ENCODE data around the gene SLU7. TPM values are rescaled to one million over a fixed set of nuclear protein-coding genes. Genes with fewer than 3 reads are reported as not detected.

The SLU7 gene
- total RNA-seq, 4 donors from 2014 or later = 49.6 to 96.6 (median 64.9) TPM

DNA sequence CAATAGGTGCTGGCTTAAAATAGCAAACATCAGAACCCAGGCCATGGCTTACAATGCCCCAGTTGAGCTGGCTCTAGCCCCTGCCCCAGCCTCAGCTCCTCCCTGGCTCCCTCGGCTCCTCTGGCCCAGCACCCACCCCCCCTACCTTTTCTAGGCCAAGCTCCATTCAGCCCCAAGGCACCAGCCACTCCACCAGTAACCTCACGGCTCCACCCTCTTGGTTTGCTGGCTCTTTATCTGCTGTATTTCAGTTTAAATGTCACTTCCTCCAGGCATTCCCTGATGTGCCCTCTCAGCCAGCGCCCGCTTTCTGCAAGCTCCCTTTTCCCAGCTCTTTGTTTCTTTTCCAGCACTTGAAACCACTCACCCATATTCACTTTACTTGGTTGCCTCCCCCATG lies 59.1 kb downstream of the SLU7 start:
- ATAC-seq (ENCODE audit: low FRiP score) = no peak
- no peak for DNase-seq (ENCODE audit: low spot score)
- TF ChIP-seq, protein P1, sequence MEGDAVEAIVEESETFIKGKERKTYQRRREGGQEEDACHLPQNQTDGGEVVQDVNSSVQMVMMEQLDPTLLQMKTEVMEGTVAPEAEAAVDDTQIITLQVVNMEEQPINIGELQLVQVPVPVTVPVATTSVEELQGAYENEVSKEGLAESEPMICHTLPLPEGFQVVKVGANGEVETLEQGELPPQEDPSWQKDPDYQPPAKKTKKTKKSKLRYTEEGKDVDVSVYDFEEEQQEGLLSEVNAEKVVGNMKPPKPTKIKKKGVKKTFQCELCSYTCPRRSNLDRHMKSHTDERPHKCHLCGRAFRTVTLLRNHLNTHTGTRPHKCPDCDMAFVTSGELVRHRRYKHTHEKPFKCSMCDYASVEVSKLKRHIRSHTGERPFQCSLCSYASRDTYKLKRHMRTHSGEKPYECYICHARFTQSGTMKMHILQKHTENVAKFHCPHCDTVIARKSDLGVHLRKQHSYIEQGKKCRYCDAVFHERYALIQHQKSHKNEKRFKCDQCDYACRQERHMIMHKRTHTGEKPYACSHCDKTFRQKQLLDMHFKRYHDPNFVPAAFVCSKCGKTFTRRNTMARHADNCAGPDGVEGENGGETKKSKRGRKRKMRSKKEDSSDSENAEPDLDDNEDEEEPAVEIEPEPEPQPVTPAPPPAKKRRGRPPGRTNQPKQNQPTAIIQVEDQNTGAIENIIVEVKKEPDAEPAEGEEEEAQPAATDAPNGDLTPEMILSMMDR (IDR thresholded peaks at IDR 0.05) = no peak

DNA sequence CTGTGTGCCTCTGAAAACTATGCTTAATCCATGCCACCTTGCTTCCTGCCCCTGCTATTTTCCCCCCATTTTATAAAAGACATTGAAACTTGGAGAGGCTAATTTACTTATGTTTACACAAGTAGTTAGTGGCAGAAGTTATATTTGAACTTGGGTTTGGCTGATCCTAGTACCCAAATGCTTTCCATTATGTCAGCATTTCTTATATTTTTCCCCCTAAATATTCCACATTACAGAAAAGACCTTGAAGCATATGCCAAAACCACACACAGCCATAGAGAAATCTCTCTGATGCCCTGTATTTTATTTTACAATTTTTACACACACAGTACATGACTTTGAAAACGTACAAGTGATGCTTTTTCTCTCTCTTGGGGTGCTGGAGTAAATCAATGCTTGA lies 59.6 kb downstream of the SLU7 start:
- TF ChIP-seq, protein P1 (IDR thresholded peaks at IDR 0.05) = no peak
- ATAC-seq (ENCODE audit: low FRiP score) = no peak
- DNase-seq (ENCODE audit: low spot score) = no peak

DNA sequence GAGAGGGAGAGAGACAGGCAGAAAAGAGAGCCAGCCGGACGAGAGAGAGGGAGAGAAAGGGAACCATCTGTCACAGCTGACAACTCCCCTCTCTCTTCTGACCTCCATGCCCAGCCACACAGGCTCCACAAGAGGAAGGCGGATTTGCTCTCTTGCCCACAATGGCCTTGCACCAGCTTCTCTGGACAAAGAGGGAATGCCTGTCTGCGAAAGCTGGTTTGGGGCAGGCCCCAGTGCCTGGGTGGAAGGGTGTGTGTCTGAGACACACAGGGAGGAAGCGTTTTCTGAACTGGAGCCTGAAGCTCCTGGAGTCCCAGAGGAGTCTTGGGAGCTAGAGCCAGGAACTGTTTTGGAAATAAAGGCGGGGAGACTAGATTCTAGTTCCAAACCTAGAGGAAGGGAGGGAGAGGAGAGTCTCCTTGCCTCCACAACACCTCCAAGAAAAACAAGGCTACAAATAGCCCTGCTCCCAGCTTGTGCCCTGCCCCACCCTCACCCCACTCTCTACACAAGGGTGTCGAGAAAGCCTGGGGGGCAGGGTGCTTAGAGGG lies 60.9 kb downstream of the SLU7 start:
- DNase-seq (ENCODE audit: low spot score) (no peak), ATAC-seq (ENCODE audit: low FRiP score) (peak; percentile 24)
- TF ChIP-seq, protein P1 (IDR thresholded peaks at IDR 0.05) = no peak

DNA sequence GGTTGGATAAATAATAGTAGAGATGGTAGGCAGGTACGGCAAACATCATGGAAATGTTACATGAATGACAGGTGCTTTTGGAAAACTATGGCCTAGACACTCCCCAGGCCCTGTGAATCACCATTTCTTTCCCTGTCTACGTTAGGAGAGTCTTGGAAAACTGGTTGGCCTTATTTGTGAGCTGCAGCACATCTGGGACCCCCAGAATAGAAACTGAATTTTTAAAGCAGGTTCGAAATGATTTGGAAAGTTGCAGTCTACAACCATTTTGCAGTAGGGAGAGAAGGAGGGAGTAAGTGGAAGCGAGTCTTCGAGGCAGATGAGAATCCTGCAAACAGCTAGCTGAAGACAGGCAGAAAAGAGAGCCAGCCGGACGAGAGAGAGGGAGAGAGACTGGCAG lies 61.5 kb downstream of the SLU7 start:
- TF ChIP-seq, protein P1 (IDR thresholded peaks at IDR 0.05) = no peak
- no peak for DNase-seq (ENCODE audit: low spot score)
- no peak for ATAC-seq (ENCODE audit: low FRiP score)

DNA sequence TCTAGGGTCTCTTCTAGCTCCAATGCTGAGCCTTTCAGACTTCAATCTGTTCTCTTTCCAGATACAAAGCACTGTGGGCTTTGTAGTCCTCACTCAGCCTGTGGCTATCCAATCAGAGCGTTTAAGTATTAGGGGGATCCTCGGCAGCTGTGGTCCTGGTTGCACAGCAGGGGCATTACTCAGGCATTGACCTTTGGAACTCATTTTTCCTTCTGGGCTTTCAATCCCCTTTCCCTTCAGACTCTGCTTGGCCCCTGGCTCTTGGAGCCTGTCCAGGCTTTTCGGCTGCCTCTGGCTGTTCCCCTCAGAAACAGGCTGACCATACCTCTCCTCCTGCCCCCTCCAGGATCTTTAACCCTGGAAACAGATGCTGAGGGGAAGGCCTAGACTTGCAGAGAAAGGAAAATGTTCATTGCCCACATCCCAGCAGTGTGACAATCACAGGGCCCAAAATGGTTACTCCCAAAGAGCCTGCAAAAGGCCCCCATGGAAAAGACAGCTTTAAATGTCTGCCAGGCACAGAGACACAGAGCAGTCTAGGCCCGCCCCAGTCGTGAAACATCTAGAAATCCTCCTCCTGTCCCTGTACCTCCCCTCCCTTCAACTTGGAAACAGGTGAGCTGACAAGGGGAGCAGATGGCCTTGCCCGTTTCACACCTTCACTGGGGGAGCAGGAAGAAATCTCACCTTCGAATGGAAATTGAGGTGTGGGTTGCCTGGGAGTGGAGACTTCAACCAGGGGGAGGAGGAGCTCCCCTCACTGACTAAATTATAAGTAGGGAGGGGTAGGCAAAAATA lies 62.1 kb downstream of the SLU7 start:
- ATAC-seq (ENCODE audit: low FRiP score) (no peak), DNase-seq (ENCODE audit: low spot score) (no peak)
- TF ChIP-seq, protein P1 (IDR thresholded peaks at IDR 0.05) = no peak

DNA sequence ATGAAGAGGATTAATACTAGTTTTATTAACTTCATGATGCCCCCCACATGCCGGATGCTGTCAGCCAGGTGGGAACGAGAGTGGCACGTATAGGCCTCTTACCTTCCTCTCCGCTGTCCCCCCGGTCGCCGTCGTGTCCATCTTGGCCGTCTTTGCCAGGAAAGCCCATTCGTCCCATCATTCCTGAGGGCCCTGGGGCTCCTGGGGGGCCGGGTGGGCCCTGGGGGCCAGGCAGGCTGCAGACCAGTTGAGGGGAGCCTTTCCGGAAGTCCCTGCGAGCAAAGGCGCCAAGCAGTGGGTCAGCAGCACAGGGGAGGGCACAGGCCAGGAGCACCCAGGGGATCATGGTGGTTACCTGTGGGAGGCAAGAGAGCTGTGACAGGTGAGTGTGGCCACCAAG lies 64.2 kb downstream of the SLU7 start:
- TF ChIP-seq, protein P1 (IDR thresholded peaks at IDR 0.05) = no peak
- ATAC-seq (ENCODE audit: low FRiP score) = no peak
- no peak for DNase-seq (ENCODE audit: low spot score)

DNA sequence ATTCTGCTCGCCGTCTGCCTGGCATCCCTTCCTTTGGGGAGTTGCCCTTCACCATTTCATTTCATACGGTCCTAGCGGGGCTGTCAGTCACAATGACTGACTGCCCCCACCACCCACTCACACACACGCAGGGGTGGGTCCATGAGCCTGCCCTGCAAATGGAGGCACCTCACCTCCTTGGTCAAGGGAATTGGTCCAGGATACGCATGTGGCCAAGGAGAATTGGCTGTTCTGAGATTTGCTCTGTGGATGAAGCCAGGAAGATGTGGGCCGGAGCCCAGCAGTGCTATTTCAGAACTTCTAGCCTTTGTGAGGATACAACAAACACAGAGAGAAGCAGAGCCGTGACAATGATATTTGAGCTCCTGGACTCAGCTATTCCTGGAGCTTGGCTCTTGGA lies 65.5 kb downstream of the SLU7 start:
- DNase-seq (ENCODE audit: low spot score) = no peak
- no peak for ATAC-seq (ENCODE audit: low FRiP score)

More for the DNA sequence above, 65.5 kb downstream of the SLU7 start:
- TF ChIP-seq, protein P1 (IDR thresholded peaks at IDR 0.05) = no peak

Data from omental fat pad (tissue), 4 donors.